Karpas-422 (cell line): Measurements from ENCODE around the gene ERC1. TPM values are rescaled to one million over a fixed set of nuclear protein-coding genes. Genes with fewer than 3 reads are reported as not detected.

Experiments
- DNase-seq: peaks from one replicate; pipeline ENCODE4 v3.0.0-alpha.2; 2015
- H2AFZ ChIP-seq: fragments of 200-600 bp; sonication (generic); 2 replicates; pipeline ENCODE4 v1.6.1; 2014; ENCODE audit warnings: antibody characterized with exemption, low read length, mixed read lengths
- H3K27ac ChIP-seq: fragments of 200-600 bp; sonication (generic); 2 replicates; pipeline ENCODE4 v1.5.1; 2014; ENCODE audit warnings: mild to moderate bottlenecking, low read length, moderate library complexity
- H3K27me3 ChIP-seq: fragments of 200-600 bp; sonication (generic); 2 replicates; pipeline ENCODE4 v1.6.1; 2014; ENCODE audit warnings: low read length, mixed read lengths
- H3K36me3 ChIP-seq: fragments of 200-600 bp; sonication (generic); 2 replicates; pipeline ENCODE4 v1.6.1; 2014; ENCODE audit warnings: low read length, mixed read lengths; ENCODE audit not compliant: insufficient read depth
- H3K4me1 ChIP-seq: fragments of 200-600 bp; sonication (generic); 2 replicates; pipeline ENCODE4 v1.6.1; 2014; ENCODE audit warnings: mild to moderate bottlenecking, low read length, mixed read lengths
- H3K4me2 ChIP-seq: fragments of 200-600 bp; sonication (generic); 2 replicates; pipeline ENCODE4 v1.6.1; 2014; ENCODE audit warnings: low read length, low read depth, mild to moderate bottlenecking; ENCODE audit not compliant: poor library complexity, severe bottlenecking
- H3K4me3 ChIP-seq: fragments of 200-600 bp; sonication (generic); 2 replicates; pipeline ENCODE4 v1.5.1; 2014; ENCODE audit warnings: mild to moderate bottlenecking, antibody characterized with exemption, low read length, mixed read lengths
- H3K79me2 ChIP-seq: fragments of 200-600 bp; sonication (generic); 2 replicates; pipeline ENCODE4 v1.6.1; 2014; ENCODE audit warnings: mild to moderate bottlenecking, low read length, mixed read lengths
- H3K9ac ChIP-seq: fragments of 200-600 bp; sonication (generic); 2 replicates; pipeline ENCODE4 v1.6.0; 2014; ENCODE audit warnings: low read length
- H3K9me2 ChIP-seq: fragments of 200-600 bp; sonication (generic), shearing (Covaris generic); replicated peaks from 2 replicates; pipeline ENCODE4 v1.6.0; 2014; ENCODE audit warnings: mild to moderate bottlenecking, low read length, moderate library complexity; ENCODE audit not compliant: insufficient read depth
- H3K9me3 ChIP-seq: fragments of 300-700, 200-600 bp; sonication (generic); 2 replicates; pipeline ENCODE4 v1.6.1; 2014; ENCODE audit warnings: low read length, mixed read lengths
- H4K20me1 ChIP-seq: fragments of 200-600 bp; sonication (generic); 2 replicates; pipeline ENCODE4 v1.6.1; 2014; ENCODE audit warnings: mild to moderate bottlenecking, antibody characterized with exemption, low read length, low read depth; ENCODE audit not compliant: insufficient read depth
- total RNA-seq: library from RNA; depleted of rRNA; stranded (reverse); fragments of >200 nt; shearing (Covaris generic); gene quantifications from 2 replicates; pipeline ENCODE4 v1.2.3, GENCODE V29; 2014; ENCODE audit warnings: low replicate concordance

ERC1 gene
- total RNA-seq, 1 experiment from 2014 or later = 20.3 TPM

DNA sequence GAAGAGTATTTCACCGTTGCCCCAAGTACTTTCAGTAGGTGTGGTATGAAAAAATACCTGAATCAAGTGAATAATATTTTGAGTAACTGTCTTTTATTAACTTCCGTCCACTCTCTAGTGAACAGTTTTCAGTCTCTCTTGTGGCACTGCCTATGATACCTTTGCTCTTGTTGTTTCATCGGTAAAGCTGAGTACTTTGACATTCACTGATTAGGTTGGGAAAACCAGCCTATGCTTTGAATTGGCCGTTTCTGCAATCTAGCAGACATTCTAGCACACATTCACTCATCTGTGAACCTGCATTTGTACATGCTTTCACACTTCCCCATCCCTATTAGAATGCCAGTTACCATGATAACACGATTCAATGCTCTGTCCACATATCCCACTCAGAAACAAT is 386.1 kb downstream of the ERC1 start:
- no peak for DNase-seq
- no peaks in the 10 kb centered on the region for H4K20me1 ChIP-seq
- H3K4me2 ChIP-seq = no peak overlapping the region
- H3K4me1 ChIP-seq = no peaks in the 10 kb centered on the region
- H3K9me3 ChIP-seq = no peaks in the 10 kb centered on the region
- no peaks in the 10 kb centered on the region for H3K79me2 ChIP-seq
- H3K27ac ChIP-seq = no peak overlapping the region
- H3K27me3 ChIP-seq = no peaks in the 10 kb centered on the region
- H3K9me2 ChIP-seq = no peaks in the 10 kb centered on the region
- no peak overlapping the region for H2AFZ ChIP-seq
- no peak overlapping the region for H3K9ac ChIP-seq
- H3K4me3 ChIP-seq = no peak overlapping the region
- no peaks in the 10 kb centered on the region for H3K36me3 ChIP-seq

GRCh38 chr12:1377681-1378080 is 386.7 kb downstream of the ERC1 start:
- H3K27me3 ChIP-seq = no peaks in the 10 kb centered on the region
- no peak overlapping the region for H2AFZ ChIP-seq
- H3K4me2 ChIP-seq = no peak overlapping the region
- no peaks in the 10 kb centered on the region for H4K20me1 ChIP-seq
- H3K9me3 ChIP-seq = no peaks in the 10 kb centered on the region
- no peak overlapping the region for H3K27ac ChIP-seq
- no peaks in the 10 kb centered on the region for H3K4me1 ChIP-seq
- no peak overlapping the region for H3K9ac ChIP-seq
- H3K4me3 ChIP-seq = no peak overlapping the region
- no peaks in the 10 kb centered on the region for H3K9me2 ChIP-seq
- H3K36me3 ChIP-seq = no peaks in the 10 kb centered on the region
- no peak for DNase-seq
- H3K79me2 ChIP-seq = no peaks in the 10 kb centered on the region

- Histone ChIP-seq H3K4me1 (peaks cover 8% of the 10 kb centered on the region), H3K9me2 (no peaks in the 10 kb centered on the region), H3K27ac (no peak overlapping the region), H3K4me3 (no peak overlapping the region), H3K36me3 (no peaks in the 10 kb centered on the region), H3K9me3 (no peaks in the 10 kb centered on the region), H4K20me1 (no peaks in the 10 kb centered on the region), H3K79me2 (no peaks in the 10 kb centered on the region), H3K27me3 (no peaks in the 10 kb centered on the region), H3K9ac (no peak overlapping the region), H2AFZ (no peak overlapping the region), H3K4me2 (no peak overlapping the region)
- no peak for DNase-seq
These were observed 389.3 kb downstream of the ERC1 start for GRCh38 chr12:1380171-1380851.

DNA sequence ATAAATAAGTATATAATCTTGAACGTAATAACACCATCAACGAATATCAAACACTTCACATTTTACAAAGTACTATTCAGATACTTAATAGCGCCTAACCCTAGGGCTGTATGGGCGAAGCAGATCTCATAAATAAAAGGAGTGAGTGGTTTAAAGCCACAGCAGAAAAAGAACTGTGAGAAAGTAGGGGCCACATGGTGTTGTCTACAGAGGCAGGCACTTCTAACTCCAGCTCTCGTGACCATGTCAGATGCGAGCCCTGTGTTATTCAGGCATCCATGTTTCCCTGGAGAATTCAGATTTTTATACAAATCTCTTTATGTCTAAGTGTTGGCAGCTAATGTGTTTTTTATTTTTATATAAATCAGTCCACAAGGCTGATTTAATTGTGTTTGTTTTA is 391.1 kb downstream of the ERC1 start:
- no peak overlapping the region for H3K4me3 ChIP-seq
- H3K4me1 ChIP-seq = peaks cover 8% of the 10 kb centered on the region
- no peaks in the 10 kb centered on the region for H4K20me1 ChIP-seq
- H3K79me2 ChIP-seq = no peaks in the 10 kb centered on the region
- DNase-seq = no peak
- no peaks in the 10 kb centered on the region for H3K9me2 ChIP-seq
- no peaks in the 10 kb centered on the region for H3K36me3 ChIP-seq
- no peak overlapping the region for H3K9ac ChIP-seq
- H3K27ac ChIP-seq = no peak overlapping the region
- H3K4me2 ChIP-seq = no peak overlapping the region
- H2AFZ ChIP-seq = no peak overlapping the region
- H3K9me3 ChIP-seq = no peaks in the 10 kb centered on the region
- no peaks in the 10 kb centered on the region for H3K27me3 ChIP-seq

- Histone ChIP-seq H3K4me1 (peaks cover 8% of the 10 kb centered on the region), H3K4me2 (no peak overlapping the region), H2AFZ (no peak overlapping the region), H3K27me3 (no peaks in the 10 kb centered on the region), H3K27ac (no peak overlapping the region), H3K9ac (no peak overlapping the region), H3K36me3 (no peaks in the 10 kb centered on the region), H3K9me3 (no peaks in the 10 kb centered on the region), H4K20me1 (no peaks in the 10 kb centered on the region), H3K79me2 (no peaks in the 10 kb centered on the region), H3K4me3 (no peak overlapping the region), H3K9me2 (no peaks in the 10 kb centered on the region)
- no peak for DNase-seq
These were observed 391.8 kb downstream of the ERC1 start for GRCh38 chr12:1382826-1383225.

DNA sequence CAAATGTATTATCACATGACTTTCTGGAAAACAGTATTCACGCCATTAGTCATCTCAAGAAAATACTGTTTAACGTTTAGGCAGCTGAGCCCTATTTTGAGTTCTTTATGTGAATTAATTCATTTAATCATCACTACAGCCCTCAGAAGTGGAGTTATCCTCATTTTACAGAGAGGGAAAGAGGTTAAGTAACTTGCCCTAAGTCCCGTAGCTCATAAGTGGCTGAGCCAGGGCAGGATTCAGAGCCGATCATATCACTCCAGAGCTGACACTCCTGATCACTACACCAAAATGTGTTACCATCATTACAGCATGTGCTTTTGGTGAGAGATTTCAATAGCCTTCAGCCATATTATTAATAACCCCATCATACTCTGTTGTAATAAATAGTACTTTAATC is 392.7 kb downstream of the ERC1 start:
- Histone ChIP-seq H3K9me3 (no peaks in the 10 kb centered on the region), H3K4me3 (no peak overlapping the region), H3K9me2 (no peaks in the 10 kb centered on the region), H3K27me3 (no peaks in the 10 kb centered on the region), H3K27ac (no peak overlapping the region), H3K9ac (no peak overlapping the region), H4K20me1 (no peaks in the 10 kb centered on the region), H3K4me2 (no peak overlapping the region), H3K79me2 (no peaks in the 10 kb centered on the region), H2AFZ (no peak overlapping the region), H3K36me3 (no peaks in the 10 kb centered on the region), H3K4me1 (peaks cover 8% of the 10 kb centered on the region)
- DNase-seq = no peak

DNA sequence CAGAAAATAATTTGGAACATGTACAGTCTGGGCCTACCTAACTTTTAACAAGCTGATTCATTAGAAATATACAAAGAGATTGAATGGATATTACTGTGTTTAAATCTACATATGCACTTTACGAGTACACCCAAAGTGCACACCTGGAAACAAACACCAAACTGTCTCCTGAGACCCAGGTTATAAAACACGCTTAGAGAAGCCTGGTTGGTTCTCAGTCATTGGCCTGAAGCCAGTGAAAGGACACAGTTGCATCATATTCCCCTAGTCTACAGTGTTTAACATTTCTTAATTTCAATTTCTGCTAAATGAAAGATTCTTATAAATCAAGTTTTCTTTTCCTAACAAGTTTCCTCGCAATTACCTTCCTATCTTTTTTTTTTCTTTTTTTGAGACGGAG is 393.9 kb downstream of the ERC1 start:
- Histone ChIP-seq H3K27ac (no peak overlapping the region), H3K9ac (no peak overlapping the region), H4K20me1 (no peaks in the 10 kb centered on the region), H3K9me2 (no peaks in the 10 kb centered on the region), H3K4me1 (peaks cover 8% of the 10 kb centered on the region), H3K79me2 (no peaks in the 10 kb centered on the region), H3K9me3 (no peaks in the 10 kb centered on the region), H3K4me2 (no peak overlapping the region), H2AFZ (no peak overlapping the region), H3K4me3 (no peak overlapping the region), H3K27me3 (no peaks in the 10 kb centered on the region), H3K36me3 (no peaks in the 10 kb centered on the region)
- DNase-seq = no peak

DNA sequence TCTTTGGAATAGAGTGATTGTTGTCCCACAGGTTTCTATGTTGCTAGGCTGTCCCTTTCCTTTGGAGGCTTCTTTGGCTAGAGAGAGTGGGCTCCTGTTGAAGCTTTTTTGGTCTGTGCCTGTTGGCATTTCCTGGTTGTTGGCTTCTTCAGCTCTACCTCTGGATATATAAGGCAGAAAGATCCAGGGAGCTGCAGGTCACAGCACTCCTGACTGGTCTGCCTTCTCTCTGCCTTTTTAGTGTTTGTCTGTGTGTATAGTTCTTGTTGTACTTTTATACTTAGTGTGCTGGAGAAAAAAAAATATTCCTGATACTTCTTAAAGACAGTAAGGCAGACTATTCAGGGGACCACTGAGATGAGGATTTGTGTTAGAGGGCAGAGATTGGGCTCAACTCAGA is 400.7 kb downstream of the ERC1 start:
- Histone ChIP-seq H3K9me2 (no peaks in the 10 kb centered on the region), H3K27me3 (no peaks in the 10 kb centered on the region), H3K79me2 (no peaks in the 10 kb centered on the region), H2AFZ (no peak overlapping the region), H3K4me3 (no peak overlapping the region), H3K9ac (no peak overlapping the region), H3K4me1 (no peaks in the 10 kb centered on the region), H4K20me1 (no peaks in the 10 kb centered on the region), H3K36me3 (no peaks in the 10 kb centered on the region), H3K9me3 (no peaks in the 10 kb centered on the region), H3K4me2 (no peak overlapping the region), H3K27ac (no peak overlapping the region)
- no peak for DNase-seq
